Gastrocnemius medialis (tissue), 4 donors: ENCODE results near the gene LMO7.

ENCODE experiments used
- POLR2A ChIP-seq, 2 donors: fragments of 450-650 bp; IDR thresholded peaks; one replicate each; pipeline ENCODE4 v1.6.1; 2017; ENCODE audit warnings: antibody characterized with exemption in 2 of 2, mild to moderate bottlenecking in 2 of 2, moderate library complexity in 2 of 2
- TF ChIP-seq, protein P1 (sequence below), 5 experiments: fragments of 450-650 bp in 3 of 5; fragments of 200-600 bp in 2 of 5; sonication (generic) in 2 of 5; IDR thresholded peaks in 4 of 5; conservative IDR thresholded peaks in 1 of 5; 1 replicate in 4 of 5; 2 replicates in 1 of 5; pipeline ENCODE4 v1.5.1; 2016 to 2019; ENCODE audit warnings: antibody characterized with exemption in 5 of 5, mild to moderate bottlenecking in 3 of 5, moderate library complexity in 3 of 5

GRCh38 chr13:75829830-75830229 is 193.7 kb downstream of the LMO7 start:
- TF ChIP-seq, protein P1, sequence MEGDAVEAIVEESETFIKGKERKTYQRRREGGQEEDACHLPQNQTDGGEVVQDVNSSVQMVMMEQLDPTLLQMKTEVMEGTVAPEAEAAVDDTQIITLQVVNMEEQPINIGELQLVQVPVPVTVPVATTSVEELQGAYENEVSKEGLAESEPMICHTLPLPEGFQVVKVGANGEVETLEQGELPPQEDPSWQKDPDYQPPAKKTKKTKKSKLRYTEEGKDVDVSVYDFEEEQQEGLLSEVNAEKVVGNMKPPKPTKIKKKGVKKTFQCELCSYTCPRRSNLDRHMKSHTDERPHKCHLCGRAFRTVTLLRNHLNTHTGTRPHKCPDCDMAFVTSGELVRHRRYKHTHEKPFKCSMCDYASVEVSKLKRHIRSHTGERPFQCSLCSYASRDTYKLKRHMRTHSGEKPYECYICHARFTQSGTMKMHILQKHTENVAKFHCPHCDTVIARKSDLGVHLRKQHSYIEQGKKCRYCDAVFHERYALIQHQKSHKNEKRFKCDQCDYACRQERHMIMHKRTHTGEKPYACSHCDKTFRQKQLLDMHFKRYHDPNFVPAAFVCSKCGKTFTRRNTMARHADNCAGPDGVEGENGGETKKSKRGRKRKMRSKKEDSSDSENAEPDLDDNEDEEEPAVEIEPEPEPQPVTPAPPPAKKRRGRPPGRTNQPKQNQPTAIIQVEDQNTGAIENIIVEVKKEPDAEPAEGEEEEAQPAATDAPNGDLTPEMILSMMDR (IDR thresholded peaks at IDR 0.05 in 4 of 5, conservative IDR thresholded peaks at IDR 0.05 in 1 of 5) = no peak
- no peak for TF ChIP-seq POLR2A (IDR thresholded peaks at IDR 0.05)
